H1 (cell line): ENCODE data around the gene OLFML2A. TPM values are rescaled to one million over a fixed set of nuclear protein-coding genes. Genes with fewer than 3 reads are reported as not detected.

ENCODE experiments used
- CTCF ChIA-PET: fragments of 300-600 bp; sonication (Branson Sonifier 250); formaldehyde crosslinking; loops from one replicate; lab custom pipeline; 2021; ENCODE audit not compliant: partially characterized antibody; lab: Charles Lee
- POLR2A ChIA-PET: fragments of 300-600 bp; sonication (Branson Sonifier 250); formaldehyde crosslinking; loops from one replicate; lab custom pipeline; 2021; ENCODE audit warnings: inconsistent platforms; ENCODE audit not compliant: partially characterized antibody; lab: Charles Lee
- DNase-seq, 2 experiments: peaks; one replicate each; pipeline versions ENCODE4 v3.0.0 to v3.0.0-alpha.2; 2010 to 2022; ENCODE audit warnings: low spot score in 2 of 2, low read depth in 1 of 2, mixed read lengths in 1 of 2
- FAIRE-seq: peaks from 2 replicates; lab custom pipeline; 2011; peaks lifted over from hg19 to GRCh38; lab: Jason Lieb, UNC
- H2AFZ ChIP-seq: 2 replicates; pipeline ENCODE4 v1.8.1; 2012; ENCODE audit warnings: low read length, inconsistent platforms
- H2AK5ac ChIP-seq: 2 replicates; pipeline ENCODE4 v1.6.1; 2013; ENCODE audit warnings: low read depth, low read length
- H2BK120ac ChIP-seq: replicated peaks from 2 replicates; pipeline ENCODE3; 2013; ENCODE audit warnings: low read depth, low read length, inconsistent platforms
- H2BK12ac ChIP-seq: 2 replicates; pipeline ENCODE4 v1.6.1; 2013; ENCODE audit warnings: low read depth, low read length
- H2BK15ac ChIP-seq: 2 replicates; pipeline ENCODE4 v1.6.1; 2013; ENCODE audit warnings: low read length
- H2BK20ac ChIP-seq: 2 replicates; pipeline ENCODE4 v1.6.1; 2013; ENCODE audit warnings: low read length
- H2BK5ac ChIP-seq: 2 replicates; pipeline ENCODE4 v1.6.1; 2013; ENCODE audit warnings: low read depth, low read length
- H3K14ac ChIP-seq: 2 replicates; pipeline ENCODE4 v1.6.1; 2013; ENCODE audit warnings: inconsistent platforms; ENCODE audit not compliant: insufficient read length
- H3K18ac ChIP-seq: 2 replicates; pipeline ENCODE4 v1.6.1; 2013; ENCODE audit warnings: low read length; ENCODE audit errors: extremely low read depth
- H3K23ac ChIP-seq: 2 replicates; pipeline ENCODE4 v1.6.1; 2013; ENCODE audit warnings: inconsistent platforms; ENCODE audit not compliant: insufficient read length
- H3K23me2 ChIP-seq: 2 replicates; pipeline ENCODE4 v1.6.1; 2013; ENCODE audit warnings: low read depth, low read length
- H3K27ac ChIP-seq: 2 replicates; pipeline ENCODE4 v1.6.1; 2011; ENCODE audit warnings: low read depth, low read length, inconsistent platforms
- H3K27me3 ChIP-seq, 4 experiments: replicated peaks in 1 of 4; 1 replicate in 1 of 4; 2 replicates in 3 of 4; pipeline versions ENCODE4 v1.6.1 to v1.8.1; 2011 to 2013; ENCODE audit warnings: low read length in 3 of 4, mild to moderate bottlenecking in 3 of 4, inconsistent platforms in 2 of 4, mixed read lengths in 2 of 4, moderate library complexity in 1 of 4; ENCODE audit not compliant: control insufficient read depth in 3 of 4, insufficient read depth in 3 of 4; ENCODE audit errors: extremely low read depth in 1 of 4
- H3K36me3 ChIP-seq, 4 experiments: 2 replicates each; pipeline versions ENCODE4 v1.6.1 to v1.8.1; 2011 to 2013; ENCODE audit warnings: mild to moderate bottlenecking in 4 of 4, low read length in 3 of 4, moderate library complexity in 2 of 4, control low read depth in 1 of 4, inconsistent platforms in 1 of 4; ENCODE audit not compliant: insufficient read depth in 4 of 4, control insufficient read depth in 2 of 4
- H3K4ac ChIP-seq: replicated peaks from 2 replicates; pipeline ENCODE3; 2013; ENCODE audit warnings: low read length, low read depth, mixed read lengths, inconsistent platforms; ENCODE audit not compliant: insufficient read length
- H3K4me1 ChIP-seq, 4 experiments: replicated peaks in 1 of 4; 1 replicate in 1 of 4; 2 replicates in 3 of 4; pipeline versions ENCODE4 v1.6.1 to v1.8.1; 2011 to 2013; ENCODE audit warnings: low read length in 3 of 4, inconsistent platforms in 2 of 4, mixed read lengths in 1 of 4; ENCODE audit not compliant: insufficient read depth in 4 of 4, control insufficient read depth in 3 of 4
- H3K4me2 ChIP-seq, 2 experiments: 2 replicates each; pipeline versions ENCODE4 v1.6.1 to v1.8.1; 2011 to 2013; ENCODE audit warnings: low read depth in 2 of 2, low read length in 2 of 2, control low read depth in 1 of 2, inconsistent platforms in 1 of 2, mild to moderate bottlenecking in 1 of 2; ENCODE audit not compliant: insufficient read depth in 1 of 2
- H3K4me3 ChIP-seq, 4 experiments: fragments of 200-600, 300-600 bp in 1 of 4; sonication (generic), shearing (Covaris generic), sonication (Bioruptor Twin) in 1 of 4; 2 replicates each; pipeline versions ENCODE4 v1.5.1 to v1.8.1; 2011 to 2016; ENCODE audit warnings: low read length in 4 of 4, low read depth in 3 of 4, control low read depth in 2 of 4, inconsistent platforms in 2 of 4, mild to moderate bottlenecking in 2 of 4, mixed read lengths in 1 of 4, moderate library complexity in 1 of 4; ENCODE audit not compliant: insufficient read depth in 2 of 4; ENCODE audit errors: extremely low read depth in 1 of 4
- H3K56ac ChIP-seq: replicated peaks from 2 replicates; pipeline ENCODE3; 2013; ENCODE audit warnings: low read depth, mild to moderate bottlenecking, mixed read lengths, low read length, inconsistent platforms; ENCODE audit not compliant: insufficient read length
- H3K79me1 ChIP-seq: 2 replicates; pipeline ENCODE4 v1.6.1; 2013; ENCODE audit warnings: low read depth, low read length, control low read depth
- H3K79me2 ChIP-seq, 2 experiments: 2 replicates each; pipeline versions ENCODE4 v1.6.1 to v1.8.1; 2012 to 2013; ENCODE audit warnings: low read length in 2 of 2, mild to moderate bottlenecking in 2 of 2, inconsistent platforms in 1 of 2; ENCODE audit not compliant: insufficient read depth in 2 of 2, control insufficient read depth in 1 of 2
- H3K9ac ChIP-seq, 4 experiments: replicated peaks in 1 of 4; 1 replicate in 1 of 4; 2 replicates in 3 of 4; pipeline versions ENCODE4 v1.6.1 to v1.8.1; 2011 to 2013; ENCODE audit warnings: low read depth in 3 of 4, low read length in 3 of 4, control low read depth in 2 of 4, mild to moderate bottlenecking in 2 of 4, moderate library complexity in 2 of 4, inconsistent platforms in 1 of 4; ENCODE audit errors: extremely low read depth in 1 of 4
- H3K9me3 ChIP-seq, 2 experiments: 2 replicates each; pipeline versions ENCODE4 v1.6.1 to v1.8.1; 2012 to 2013; ENCODE audit warnings: mild to moderate bottlenecking in 2 of 2, moderate library complexity in 2 of 2, control low read depth in 1 of 2, inconsistent platforms in 1 of 2, low read depth in 1 of 2, low read length in 1 of 2, mixed read lengths in 1 of 2; ENCODE audit not compliant: insufficient read depth in 2 of 2
- H4K20me1 ChIP-seq, 2 experiments: replicated peaks in 1 of 2; 2 replicates each; pipeline versions ENCODE3 to v1.8.1; 2011 to 2013; ENCODE audit warnings: inconsistent platforms in 2 of 2, low read length in 2 of 2, mild to moderate bottlenecking in 1 of 2; ENCODE audit not compliant: insufficient read depth in 2 of 2, control insufficient read depth in 1 of 2
- H4K5ac ChIP-seq: 2 replicates; pipeline ENCODE4 v1.6.1; 2013; ENCODE audit warnings: low read length, low read depth, mixed read lengths, inconsistent platforms; ENCODE audit not compliant: insufficient read length
- H4K8ac ChIP-seq: 2 replicates; pipeline ENCODE4 v1.8.0; 2013; ENCODE audit warnings: mild to moderate bottlenecking, moderate library complexity, low read length, inconsistent platforms; ENCODE audit not compliant: insufficient read depth; ENCODE audit errors: extremely low read depth
- H4K91ac ChIP-seq: replicated peaks from 2 replicates; pipeline ENCODE3; 2013; ENCODE audit warnings: low read length, mixed read lengths, inconsistent platforms; ENCODE audit not compliant: insufficient read length
- BACH1 ChIP-seq: IDR thresholded peaks from 2 replicates; pipeline ENCODE4 v1.6.1; 2012; ENCODE audit warnings: low read length, improper control_type of control experiment
- CTBP2 ChIP-seq: IDR thresholded peaks from 2 replicates; pipeline ENCODE4 v1.7.0; 2011; ENCODE audit warnings: borderline replicate concordance, mild to moderate bottlenecking, moderate library complexity, mixed read lengths, low read length; ENCODE audit not compliant: insufficient read depth, insufficient read length
- FOSL1 ChIP-seq: IDR thresholded peaks from 2 replicates; pipeline ENCODE4 v1.6.1; 2011; ENCODE audit warnings: mild to moderate bottlenecking, low read depth, low read length, moderate library complexity; ENCODE audit not compliant: insufficient read depth
- GTF2F1 ChIP-seq: IDR thresholded peaks from 2 replicates; pipeline ENCODE4 v1.6.1; 2012; ENCODE audit warnings: low read depth, low read length, improper control_type of control experiment, borderline replicate concordance
- KDM1A ChIP-seq: fragments of 200-600, 300-600 bp; sonication (generic); IDR thresholded peaks from 2 replicates; pipeline ENCODE4 v1.7.1; 2016; ENCODE audit warnings: mild to moderate bottlenecking, low read length, borderline replicate concordance
- POLR2A ChIP-seq, 2 experiments: IDR thresholded peaks; 1 replicate in 1 of 2; 2 replicates in 1 of 2; pipeline ENCODE4 v1.6.1; 2011; ENCODE audit warnings: low read depth in 2 of 2, low read length in 2 of 2, mild to moderate bottlenecking in 2 of 2; ENCODE audit errors: control extremely low read depth in 1 of 2
- POLR2AphosphoS5 ChIP-seq: IDR thresholded peaks from 2 replicates; pipeline ENCODE4 v1.6.1; 2011; ENCODE audit warnings: low read depth, low read length
- POU5F1 ChIP-seq: IDR thresholded peaks from 2 replicates; pipeline ENCODE4 v1.6.1; 2011; ENCODE audit warnings: low read depth, mild to moderate bottlenecking, low read length, moderate library complexity
- RFX5 ChIP-seq: IDR thresholded peaks from 2 replicates; pipeline ENCODE4 v1.6.1; 2011; ENCODE audit warnings: low read depth, low read length, improper control_type of control experiment, borderline replicate concordance
- TAF1 ChIP-seq: IDR thresholded peaks from 2 replicates; pipeline ENCODE4 v1.6.1; 2011; ENCODE audit warnings: mild to moderate bottlenecking, low read depth, low read length
- WGBS, 2 experiments: shearing (Covaris generic) in 1 of 2; methylation state at CpG; one replicate each; pipeline versions ENCODE4 v1.1.6 to v1.1.7; 2013 to 2015; ENCODE audit warnings: low lambda C conversion rate in 2 of 2, mixed read lengths in 2 of 2, inconsistent platforms in 1 of 2, low coverage in 1 of 2, missing lambda C conversion rate in 1 of 2; ENCODE audit not compliant: insufficient replicate concordance in 2 of 2, insufficient coverage in 1 of 2, insufficient read length in 1 of 2; ENCODE audit errors: extremely low coverage in 1 of 2, missing lambda C conversion rate in 1 of 2; 5-methylcytosine and 5-hydroxymethylcytosine counted together
- polyA plus RNA-seq, 7 experiments: library from polyadenylated mRNA; depleted of rRNA in 3 of 7; stranded (reverse) in 5 of 7; unstranded in 2 of 7; fragments of >200 nt in 5 of 7; fragments of 200-250 nt in 2 of 7; gene quantifications; 1 replicate in 5 of 7; 2 replicates in 1 of 7; 4 replicates in 1 of 7; pipeline versions ENCODE4 v1.2.1 to v1.2.3, GENCODE V29; 2011 to 2013; ENCODE audit warnings: missing spikeins in 2 of 7, mixed read lengths in 2 of 7
- total RNA-seq: library from RNA; stranded (reverse); fragmentation: NEBNext Ultra II Directional; extraction: Animal tissue kit (Norgen Biotek cat#: 25700); gene quantifications from 2 replicates; pipeline ENCODE4 v1.2.1, GENCODE V29; 2021
- TF ChIP-seq, protein P1 (sequence below): IDR thresholded peaks from 2 replicates; pipeline ENCODE4 v1.6.1; 2011; ENCODE audit warnings: low read length, improper control_type of control experiment
- TF ChIP-seq, protein P2 (sequence below): IDR thresholded peaks from 2 replicates; pipeline ENCODE4 v1.6.1; 2011; ENCODE audit warnings: low read depth, mild to moderate bottlenecking, low read length; ENCODE audit not compliant: insufficient read depth

The OLFML2A gene
- total and polyA plus RNA-seq, 2 of the 8 experiments (the other 6 are each of a cell fraction or from before 2014, with no cell fraction given): 7.8 to 11.5 TPM

DNA sequence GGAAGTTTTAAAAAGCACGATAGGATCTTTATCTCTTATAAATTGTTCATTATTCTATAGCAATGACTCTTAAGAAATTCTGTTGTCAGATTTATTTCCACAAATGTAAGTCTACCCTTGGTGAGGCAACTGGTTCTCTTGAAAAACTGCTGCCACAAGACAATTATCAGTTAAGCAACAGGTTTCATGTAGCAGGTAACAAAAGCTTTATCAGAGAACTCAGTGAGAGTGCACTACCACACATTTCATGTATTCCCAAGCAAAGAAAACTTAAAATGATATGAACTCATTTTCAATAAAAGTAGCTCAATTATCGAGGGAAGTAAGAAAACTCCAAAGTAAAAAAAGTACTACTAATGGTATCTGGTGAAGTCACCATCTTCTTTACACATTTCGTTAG, 15.2 kb upstream of the OLFML2A start:
- no peaks in the 10 kb centered on the region for H3K36me3 ChIP-seq
- no peak overlapping the region for H4K91ac ChIP-seq
- peak overlapping the region; percentile 60 to 61 for H3K4me2 ChIP-seq
- no peak overlapping the region for H3K56ac ChIP-seq
- peaks cover 0 to 84% of the 10 kb centered on the region in 2 experiments; a peak in 3 of 4 replicates for H3K79me2 ChIP-seq
- no peak overlapping the region for H2AK5ac ChIP-seq
- no peak overlapping the region for H3K23ac ChIP-seq
- 35% methylated on average over 3 of the region's 3 CpGs; no CpG with 5 or more reads in 1 of the 2 experiments for WGBS, 2 experiments
- H3K18ac ChIP-seq: no peak overlapping the region; the same call in 1 of the 2 replicates
- H3K27me3 ChIP-seq: no peaks in the 10 kb centered on the region
- no peak overlapping the region for H2BK20ac ChIP-seq
- 0 out of 2 replicates have a peak, but pooled peaks cover 3% of the 10 kb centered on the region for H3K23me2 ChIP-seq
- H2BK12ac ChIP-seq: no peak overlapping the region
- H3K9ac ChIP-seq: no peak overlapping the region
- no peak overlapping the region for H2BK15ac ChIP-seq
- peak overlapping the region; percentile 16 for H2BK120ac ChIP-seq
- peak overlapping the region; percentile 9 for H4K5ac ChIP-seq
- H3K27ac ChIP-seq: peak overlapping the region; percentile 61; the same call in 1 of the 2 replicates
- H3K4ac ChIP-seq: no peak overlapping the region
- no peak for DNase-seq
- H3K14ac ChIP-seq: no peak overlapping the region
- H2BK5ac ChIP-seq: no peak overlapping the region; the same call in 1 of the 2 replicates
- ChIA-PET POLR2A (interaction anchor here (0.8 to 5.5 kb wide), 8 partner anchors 8 to 99 kb away, joined by 4 to 50 read pairs (median 5); partner anchors contain the start of genes NR6A1 and RPL35), CTCF (interaction anchor here (1.0 to 5.5 kb wide), 9 partner anchors 8 to 145 kb away, joined by 4 to 31 read pairs (median 6); partner anchors contain the start of genes OLFML2A and WDR38)
- H4K20me1 ChIP-seq: peaks cover 0 to under 1% of the 10 kb centered on the region in 2 experiments
- H3K79me1 ChIP-seq: no peaks in the 10 kb centered on the region
- H3K4me1 ChIP-seq: peaks cover 6 to 48% (median 29%) of the 10 kb centered on the region in 4 experiments; a peak in 5 of 7 replicates
- no peak for FAIRE-seq
- H4K8ac ChIP-seq: no peak overlapping the region
- peak overlapping the region in 1 of 4 experiments; percentile 50; a peak in 2 of 8 replicates for H3K4me3 ChIP-seq
- H3K9me3 ChIP-seq: no peaks in the 10 kb centered on the region
- no peak overlapping the region for H2AFZ ChIP-seq
- TF ChIP-seq FOSL1: no peak
- TF ChIP-seq POU5F1: no peak
- TF ChIP-seq GTF2F1: no peak
- TF ChIP-seq BACH1: no peak
- TF ChIP-seq RFX5: no peak
- no peak for TF ChIP-seq POLR2A (IDR thresholded peaks at IDR 0.05; ENCODE audit: control extremely low read depth in 1 of 2, low read depth in 2 of 2, low read length in 2 of 2)
- TF ChIP-seq, protein P1, sequence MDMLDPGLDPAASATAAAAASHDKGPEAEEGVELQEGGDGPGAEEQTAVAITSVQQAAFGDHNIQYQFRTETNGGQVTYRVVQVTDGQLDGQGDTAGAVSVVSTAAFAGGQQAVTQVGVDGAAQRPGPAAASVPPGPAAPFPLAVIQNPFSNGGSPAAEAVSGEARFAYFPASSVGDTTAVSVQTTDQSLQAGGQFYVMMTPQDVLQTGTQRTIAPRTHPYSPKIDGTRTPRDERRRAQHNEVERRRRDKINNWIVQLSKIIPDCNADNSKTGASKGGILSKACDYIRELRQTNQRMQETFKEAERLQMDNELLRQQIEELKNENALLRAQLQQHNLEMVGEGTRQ: no peak
- TF ChIP-seq TAF1: no peak
- TF ChIP-seq, protein P2, sequence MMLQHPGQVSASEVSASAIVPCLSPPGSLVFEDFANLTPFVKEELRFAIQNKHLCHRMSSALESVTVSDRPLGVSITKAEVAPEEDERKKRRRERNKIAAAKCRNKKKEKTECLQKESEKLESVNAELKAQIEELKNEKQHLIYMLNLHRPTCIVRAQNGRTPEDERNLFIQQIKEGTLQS: no peak
- no peak for TF ChIP-seq KDM1A
- TF ChIP-seq CTBP2: no peak
- no peak for TF ChIP-seq POLR2AphosphoS5
